Measurements from ENCODE around the gene MPZL1. TPM values are rescaled to one million over a fixed set of nuclear protein-coding genes. Genes with fewer than 3 reads are reported as not detected.

The MPZL1 gene
- total RNA-seq, 1 donor from 2014 or later: 149 TPM

- Mint-ChIP-seq H3K9me3 (ENCODE audit: unreplicated experiment) (peaks cover 4% of the 10 kb centered on the region), H3K36me3 (ENCODE audit: unreplicated experiment) (no peaks in the 10 kb centered on the region), H3K27ac (ENCODE audit: unreplicated experiment) (no peak overlapping the region), H3K27me3 (ENCODE audit: unreplicated experiment) (peaks cover 9% of the 10 kb centered on the region), H3K4me3 (ENCODE audit: unreplicated experiment) (no peak overlapping the region), H3K4me1 (ENCODE audit: low read depth, unreplicated experiment) (no peaks in the 10 kb centered on the region)
- no peak for DNase-seq
- TF ChIP-seq CTCF (IDR thresholded peaks at IDR 0.05; ENCODE audit: partially characterized antibody, unreplicated experiment): no peak
Measured at GRCh38 chr1:167707942-167708341, 13.8 kb upstream of the MPZL1 start.

GRCh38 chr1:167708940-167709389, 12.8 kb upstream of the MPZL1 start:
- no peak for TF ChIP-seq CTCF (IDR thresholded peaks at IDR 0.05; ENCODE audit: partially characterized antibody, unreplicated experiment)
- no peak overlapping the region for H3K4me3 Mint-ChIP-seq (ENCODE audit: unreplicated experiment)
- H3K4me1 Mint-ChIP-seq (ENCODE audit: low read depth, unreplicated experiment): peaks cover 4% of the 10 kb centered on the region
- no peak overlapping the region for H3K27ac Mint-ChIP-seq (ENCODE audit: unreplicated experiment)
- no peaks in the 10 kb centered on the region for H3K36me3 Mint-ChIP-seq (ENCODE audit: unreplicated experiment)
- H3K9me3 Mint-ChIP-seq (ENCODE audit: unreplicated experiment): peaks cover 13% of the 10 kb centered on the region
- no peak for DNase-seq
- H3K27me3 Mint-ChIP-seq (ENCODE audit: unreplicated experiment): peaks cover 11% of the 10 kb centered on the region

GRCh38 chr1:167710836-167711235, 10.9 kb upstream of the MPZL1 start:
- DNase-seq: no peak
- Mint-ChIP-seq H3K4me3 (ENCODE audit: unreplicated experiment) (no peak overlapping the region), H3K27me3 (ENCODE audit: unreplicated experiment) (peaks cover 26% of the 10 kb centered on the region), H3K9me3 (ENCODE audit: unreplicated experiment) (peaks cover 28% of the 10 kb centered on the region), H3K4me1 (ENCODE audit: low read depth, unreplicated experiment) (peaks cover 4% of the 10 kb centered on the region), H3K27ac (ENCODE audit: unreplicated experiment) (no peak overlapping the region), H3K36me3 (ENCODE audit: unreplicated experiment) (no peaks in the 10 kb centered on the region)
- no peak for TF ChIP-seq CTCF (IDR thresholded peaks at IDR 0.05; ENCODE audit: partially characterized antibody, unreplicated experiment)

- H3K9me3 Mint-ChIP-seq (ENCODE audit: unreplicated experiment): peaks cover 31% of the 10 kb centered on the region
- H3K4me1 Mint-ChIP-seq (ENCODE audit: low read depth, unreplicated experiment): peaks cover 4% of the 10 kb centered on the region
Measured at GRCh38 chr1:167711797-167712196, 10.0 kb upstream of the MPZL1 start.

More at GRCh38 chr1:167711797-167712196, 10.0 kb upstream of the MPZL1 start:
- TF ChIP-seq CTCF (IDR thresholded peaks at IDR 0.05; ENCODE audit: partially characterized antibody, unreplicated experiment): no peak
- H3K27ac Mint-ChIP-seq (ENCODE audit: unreplicated experiment): no peak overlapping the region
- H3K27me3 Mint-ChIP-seq (ENCODE audit: unreplicated experiment): peaks cover 29% of the 10 kb centered on the region
- no peak overlapping the region for H3K4me3 Mint-ChIP-seq (ENCODE audit: unreplicated experiment)
- H3K36me3 Mint-ChIP-seq (ENCODE audit: unreplicated experiment): no peaks in the 10 kb centered on the region
- no peak for DNase-seq
